Femur (tissue), 1 donor: ENCODE results near the gene NDUFS3.
"Not testable (repeated sequence)": the region's sequence is repeated elsewhere in the genome, so short reads cannot be mapped to it uniquely, and the experiment has no call there.

Experiments
- DNase-seq: peaks from one replicate; pipeline ENCODE4 v3.0.0-alpha.2; 2017

Gene NDUFS3

GRCh38 chr11:47578524-47579494 lies at the start of gene NDUFS3, which contains the start of gene KBTBD4:
TSS of gene NDUFS3 (plus strand) at chr11:47579074. CDS start at chr11:47579092, 18 bp downstream.
TSS of gene KBTBD4 (minus strand) at chr11:47578970. CDS start at chr11:47578951, 19 bp downstream.
- DNase-seq: peak; percentile 94

- DNase-seq: no peak
These were observed 48.9 kb upstream of the NDUFS3 start for GRCh38 chr11:47529951-47530350.

GRCh38 chr11:47530721-47531120 lies 48.2 kb upstream of the NDUFS3 start:
- not testable (repeated sequence) for DNase-seq

GRCh38 chr11:47531666-47532065 lies 47.2 kb upstream of the NDUFS3 start:
- no peak for DNase-seq

- DNase-seq: no peak
These were observed 46.2 kb upstream of the NDUFS3 start for GRCh38 chr11:47532597-47533213.

GRCh38 chr11:47533690-47534151 lies 45.2 kb upstream of the NDUFS3 start:
- DNase-seq: no peak

DNA sequence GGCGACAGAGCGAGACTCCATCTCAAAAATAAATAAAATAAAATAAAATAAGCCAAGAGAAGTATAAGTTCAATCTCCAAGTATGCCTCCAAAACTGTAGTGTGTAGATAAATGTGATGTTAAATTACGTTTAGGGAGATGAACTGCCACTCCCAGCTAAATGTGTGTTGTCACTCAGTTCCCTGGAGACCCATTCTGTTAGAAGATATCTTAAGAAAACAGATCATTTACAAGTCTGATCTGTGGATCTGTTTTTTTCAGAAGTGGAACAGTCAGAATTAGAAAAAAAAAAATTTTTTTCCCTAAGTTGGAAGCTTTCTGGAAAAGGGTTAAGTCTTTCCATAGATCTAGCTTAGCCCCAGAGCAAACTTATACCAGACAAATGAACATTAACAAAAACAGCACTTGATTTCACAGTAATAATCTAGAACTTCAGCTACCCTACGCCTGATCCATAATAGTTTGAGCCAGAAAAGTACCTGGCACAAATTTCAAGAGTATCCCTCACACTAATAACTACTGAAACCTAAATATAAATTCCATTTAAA lies 44.1 kb upstream of the NDUFS3 start:
- DNase-seq: no peak

GRCh38 chr11:47536915-47537314 lies 42.0 kb upstream of the NDUFS3 start:
- no peak for DNase-seq

DNA sequence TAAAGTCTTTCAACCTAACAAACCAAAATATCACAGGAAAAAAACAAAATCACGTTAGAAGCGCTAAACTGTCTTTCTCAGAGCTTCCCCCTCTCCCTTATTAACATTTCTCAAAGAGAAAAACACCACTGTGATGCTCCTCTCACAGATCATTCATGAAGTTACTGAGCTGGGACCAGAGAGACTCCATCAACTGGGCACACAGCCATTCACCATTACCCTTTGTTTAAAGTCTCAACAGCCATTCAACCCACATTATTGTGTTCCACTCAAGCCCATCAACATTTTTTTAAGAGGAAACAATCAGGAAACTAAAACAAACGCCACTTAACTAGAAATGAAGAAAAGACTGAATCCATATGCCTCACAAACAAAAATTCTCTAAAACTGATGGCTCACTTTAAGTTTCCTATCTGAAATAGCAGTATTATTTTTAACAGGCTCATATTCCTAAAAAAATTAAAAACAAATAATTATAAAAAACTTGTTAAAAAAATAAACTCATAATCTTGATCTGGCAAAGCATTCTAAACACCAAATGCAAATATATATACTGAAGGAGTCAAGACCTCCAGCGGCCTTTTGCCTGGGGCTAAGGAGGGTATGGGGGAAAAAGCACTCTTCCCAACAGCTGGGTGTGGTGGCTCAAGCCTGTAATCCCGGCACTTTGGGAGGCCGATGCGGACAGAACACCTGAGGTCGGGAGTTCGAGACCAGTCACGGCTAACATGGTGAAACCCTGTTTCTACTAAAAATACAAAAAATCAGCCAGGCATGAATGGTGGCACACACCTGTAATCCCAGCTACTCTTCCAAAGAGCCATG lies 39.9 kb upstream of the NDUFS3 start:
- no peak for DNase-seq

DNA sequence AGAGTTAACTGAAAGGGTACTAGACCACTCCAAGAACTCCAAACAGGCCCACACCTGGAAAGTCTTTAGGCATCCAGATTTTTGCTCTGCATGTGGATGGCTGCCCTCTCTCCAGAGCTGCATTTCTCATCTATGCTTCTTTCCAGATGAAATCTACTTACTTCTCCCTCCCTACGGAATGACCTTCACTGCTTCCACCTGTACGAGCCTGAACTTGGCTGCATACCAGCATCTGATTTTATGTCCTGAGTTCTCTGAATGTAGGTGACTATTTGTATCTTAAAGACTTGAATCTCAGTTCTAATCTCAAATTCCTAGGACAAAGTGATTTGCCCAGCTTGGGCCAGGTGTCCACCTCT lies 39.2 kb upstream of the NDUFS3 start:
- DNase-seq: no peak

DNA sequence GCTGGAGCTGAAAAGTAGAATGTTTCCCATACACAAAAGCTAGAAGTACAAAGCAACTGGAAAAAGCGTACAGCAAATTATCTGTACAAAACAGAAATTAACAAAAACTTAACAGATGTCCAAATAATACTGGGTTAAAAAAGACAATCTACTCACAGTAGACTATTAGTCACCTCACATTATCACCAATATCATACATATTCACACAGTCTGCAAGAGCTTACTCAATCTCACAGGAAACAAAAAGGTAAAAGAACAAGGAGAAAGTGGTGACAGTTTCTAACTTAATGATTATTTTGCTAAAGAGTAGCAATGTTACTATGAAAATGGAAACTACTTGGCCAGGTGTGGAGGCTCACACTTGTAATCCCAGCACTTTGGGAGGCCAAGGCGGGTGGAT lies 37.8 kb upstream of the NDUFS3 start:
- DNase-seq: no peak

- no peak for DNase-seq
These were observed 33.6 kb upstream of the NDUFS3 start for GRCh38 chr11:47545298-47545697.

DNA sequence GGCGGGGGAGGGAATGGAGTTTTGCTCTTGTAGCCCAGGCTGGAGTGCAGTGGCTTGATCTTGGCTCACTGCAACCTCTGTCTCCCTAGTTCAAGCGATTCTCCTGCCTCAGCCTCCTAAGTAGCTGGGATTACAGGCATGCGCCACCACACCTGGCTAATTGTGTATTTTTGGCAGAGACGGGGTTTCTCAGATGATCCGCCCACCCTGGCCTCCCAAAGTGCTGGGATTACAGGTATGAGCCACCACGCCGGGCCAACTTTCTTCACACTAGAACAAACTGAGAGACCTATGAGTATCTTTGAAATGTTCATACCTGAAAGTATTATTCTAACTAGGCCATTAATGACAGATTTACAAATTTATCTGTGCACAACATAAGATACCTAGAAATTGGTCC lies 32.6 kb upstream of the NDUFS3 start:
- not testable (repeated sequence) for DNase-seq

GRCh38 chr11:47550288-47551047 lies 28.4 kb upstream of the NDUFS3 start:
- no peak for DNase-seq

DNA sequence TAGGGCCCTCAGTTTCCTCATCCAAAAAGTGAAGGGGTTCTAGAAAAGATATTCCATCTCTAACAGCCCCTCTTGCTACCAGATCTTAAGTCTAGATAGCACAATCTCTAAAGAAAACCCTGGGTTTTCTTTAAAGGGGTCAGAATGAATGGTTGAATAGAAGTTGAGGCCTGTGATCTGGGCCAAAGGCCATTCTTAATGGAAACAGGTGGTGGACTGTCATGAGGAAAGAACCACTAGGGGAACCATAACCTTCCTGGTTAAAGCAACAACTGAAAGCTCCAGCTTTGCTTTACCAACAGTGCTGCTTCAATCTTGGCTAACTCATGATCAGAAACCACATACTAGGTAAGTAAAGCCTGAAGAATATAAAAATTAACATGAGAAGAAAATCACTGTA lies 27.8 kb upstream of the NDUFS3 start:
- DNase-seq: no peak

- DNase-seq: peak; percentile 38
These were observed 26.8 kb upstream of the NDUFS3 start for GRCh38 chr11:47552056-47552565.

DNA sequence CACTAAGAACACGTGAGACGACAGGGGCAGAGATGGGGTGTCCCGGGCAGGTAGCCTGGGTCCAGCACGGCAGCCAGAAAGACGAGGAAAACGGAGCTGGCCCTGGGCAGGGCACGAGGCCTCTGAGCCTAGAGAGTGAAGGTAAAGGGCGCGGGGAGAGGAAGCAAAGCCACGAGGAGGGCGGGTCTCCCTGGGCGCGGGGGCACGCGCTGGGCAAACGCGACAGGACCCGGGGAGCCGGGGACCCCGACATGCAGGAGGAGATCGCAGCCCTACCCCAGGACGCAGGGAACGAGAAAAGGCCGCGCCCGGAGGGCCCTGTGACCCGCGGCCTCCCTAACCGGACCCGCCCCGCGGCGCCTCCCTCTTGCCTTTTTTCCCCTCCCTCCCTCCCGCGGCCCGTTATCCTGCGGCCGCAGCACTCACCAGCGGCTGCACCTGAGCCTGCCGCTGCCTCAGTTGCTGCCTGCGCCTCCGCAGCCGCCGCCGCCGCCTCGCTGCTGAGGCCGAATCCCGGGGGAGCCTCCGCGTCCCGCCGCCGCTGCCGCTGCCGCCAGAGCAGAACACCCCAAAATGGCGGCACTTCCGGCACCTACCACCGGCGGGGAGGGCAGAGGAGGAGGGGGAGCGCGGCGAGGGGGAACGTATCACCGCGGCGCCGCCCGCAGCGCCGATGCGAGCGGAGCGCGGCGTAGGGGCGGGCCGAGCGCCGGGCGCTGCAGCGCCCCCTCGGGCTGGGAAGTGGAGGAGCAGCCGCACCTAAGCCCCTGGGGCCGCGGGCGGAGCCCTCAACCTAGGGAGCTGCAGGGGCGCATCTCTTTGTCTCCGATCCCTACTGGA lies 26.1 kb upstream of the NDUFS3 start, which contains the start of gene CELF1:
Gene CELF1, minus strand, starts transcription at position 567 of the 840 bp plus-strand sequence. CDS start 53,609 bp downstream, outside the sequence.
- peak; percentile 95 for DNase-seq

- no peak for DNase-seq
These were observed 25.5 kb upstream of the NDUFS3 start for GRCh38 chr11:47553406-47553743.

- DNase-seq: not testable (repeated sequence)
These were observed 21.9 kb upstream of the NDUFS3 start for GRCh38 chr11:47557004-47557403.

- DNase-seq: no peak
These were observed 20.2 kb upstream of the NDUFS3 start for GRCh38 chr11:47558695-47559094.

DNA sequence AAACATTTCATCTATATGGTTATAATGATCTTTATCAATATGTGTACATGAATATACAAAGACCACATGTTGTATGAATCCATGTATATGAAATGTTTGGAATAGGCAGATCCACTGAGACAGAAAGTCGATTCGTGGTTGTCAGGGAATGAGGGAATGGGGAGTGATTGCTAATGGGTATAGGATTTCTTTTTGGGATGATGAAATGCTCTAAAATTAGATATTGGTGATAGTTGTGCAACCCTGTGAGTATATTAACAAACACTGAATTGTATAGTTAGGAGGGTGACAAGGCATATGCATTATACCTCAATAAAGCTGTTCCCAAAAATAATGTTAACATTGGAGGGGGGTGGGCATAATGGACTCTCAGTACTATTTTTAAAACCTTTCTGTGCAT lies 18.4 kb upstream of the NDUFS3 start:
- no peak for DNase-seq
